Measurements from ENCODE around the gene COL7A1. TPM values are rescaled to one million over a fixed set of nuclear protein-coding genes. Genes with fewer than 3 reads are reported as not detected.

Gene COL7A1
- total RNA-seq, 1 experiment from 2014 or later = 0.34 TPM

DNA sequence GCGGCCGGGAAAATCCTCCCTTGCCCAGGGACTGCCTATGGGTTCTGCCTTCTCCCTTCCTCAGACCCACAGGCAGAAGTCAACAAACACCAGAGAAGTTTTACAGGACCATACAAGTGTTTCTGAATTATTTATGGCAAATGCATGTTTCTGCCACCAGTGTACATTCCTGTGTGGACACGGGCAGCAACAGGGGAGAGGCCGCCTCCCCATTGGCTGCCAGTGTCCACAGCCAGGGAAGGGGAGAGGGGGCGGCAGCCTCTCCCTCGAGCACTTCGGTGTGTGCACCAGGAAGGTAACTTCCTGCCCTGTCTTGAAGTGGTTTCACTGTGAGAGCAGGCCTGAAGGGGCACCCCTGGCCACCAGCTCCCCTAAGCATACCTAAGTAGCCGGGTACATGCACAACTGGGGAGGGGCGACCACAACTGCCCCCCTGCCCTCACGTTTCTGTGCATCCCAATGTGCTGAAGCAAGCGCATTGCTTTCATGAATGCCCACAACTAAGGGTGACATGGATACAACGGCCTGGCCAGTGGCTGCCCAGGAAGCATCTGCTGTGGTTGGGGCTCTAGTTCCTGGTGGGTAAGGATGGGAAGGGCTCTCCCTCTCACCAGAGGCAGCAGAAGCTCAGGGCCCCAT is 76.4 kb downstream of the COL7A1 start:
- in situ Hi-C loops (cut with HindIII; ENCODE audit: low sequenced_read_pairs) = no loop called here

DNA sequence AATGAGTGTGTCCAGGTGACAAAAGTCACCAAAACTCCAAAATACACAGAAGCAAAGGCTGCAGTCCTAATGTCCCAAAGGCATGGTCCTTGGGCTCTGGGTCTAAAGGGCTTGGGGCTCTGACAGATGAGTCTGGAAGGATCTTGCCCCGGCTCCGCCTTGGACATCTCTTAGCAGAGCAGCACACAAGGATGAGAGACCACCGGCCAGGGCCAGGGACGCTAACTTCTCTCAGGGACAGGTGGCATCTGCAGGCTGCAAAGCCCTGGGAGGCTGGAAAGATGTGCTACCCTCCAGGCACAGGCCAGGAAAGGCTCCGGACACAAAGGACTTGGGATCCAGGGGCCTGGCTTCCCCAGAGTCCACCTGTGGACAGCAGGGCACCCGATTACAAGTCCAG is 77.1 kb downstream of the COL7A1 start:
- in situ Hi-C loops (cut with HindIII; ENCODE audit: low sequenced_read_pairs) = no loop called here
- no peak for DNase-seq (ENCODE audit: low spot score)

More for the DNA sequence above, 76.4 kb downstream of the COL7A1 start:
- DNase-seq (ENCODE audit: low spot score) = no peak

DNA sequence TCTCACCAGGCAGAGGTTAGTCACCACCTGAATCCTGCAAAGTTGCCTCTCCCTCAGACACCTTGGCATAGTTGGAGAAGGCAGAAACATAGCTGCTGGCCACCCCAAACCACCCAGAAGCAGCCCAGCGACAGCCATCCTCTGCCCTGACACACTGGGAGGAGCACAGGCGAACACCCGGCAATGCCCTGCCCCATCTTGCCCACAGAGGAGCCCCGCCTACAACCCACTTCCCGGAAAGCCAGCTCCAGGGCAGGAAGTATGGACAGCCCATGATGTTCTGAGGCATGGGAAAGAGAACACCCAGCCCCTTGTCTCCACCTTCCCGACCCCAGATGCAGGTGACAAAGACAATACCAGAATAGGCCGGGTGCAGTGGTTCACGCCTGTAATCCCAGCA is 78.6 kb downstream of the COL7A1 start:
- in situ Hi-C loops (cut with HindIII; ENCODE audit: low sequenced_read_pairs) = no loop called here

DNA sequence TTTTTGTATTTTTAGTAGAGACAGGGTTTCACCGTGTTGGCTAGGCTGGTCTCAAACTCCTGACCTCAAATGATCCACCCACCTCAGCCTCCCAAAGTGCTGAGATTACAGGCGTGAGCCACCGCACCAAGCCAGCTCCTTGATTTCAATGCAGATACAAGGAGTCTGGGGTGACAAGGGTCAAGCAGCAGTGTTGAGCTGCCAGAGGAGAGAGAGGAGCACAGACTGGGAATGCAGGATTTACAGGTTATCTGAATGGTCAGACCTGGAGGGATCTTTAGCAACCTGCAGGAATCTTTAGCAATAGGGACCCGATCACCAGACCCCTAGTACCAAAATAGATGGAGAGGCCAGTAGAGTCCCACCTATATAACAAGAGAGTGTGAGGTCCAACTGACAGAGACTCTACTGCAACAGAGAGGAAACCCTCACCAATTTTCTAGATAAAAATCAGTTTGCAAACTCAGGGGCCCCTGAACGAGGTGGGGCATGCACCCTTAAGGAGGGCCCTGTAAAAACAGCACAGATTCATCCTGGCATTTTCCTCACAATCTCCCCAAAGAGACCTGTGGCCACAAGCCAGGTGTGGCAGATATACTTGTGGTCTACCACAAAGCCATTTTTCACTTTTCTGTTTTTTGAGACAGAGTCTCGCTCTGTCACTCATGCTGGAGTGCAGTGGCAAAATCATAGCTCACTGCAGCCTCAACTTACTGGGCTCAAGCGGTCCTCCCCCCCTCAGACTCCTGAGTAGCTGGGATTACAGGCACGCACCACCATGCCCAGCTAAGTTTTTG is 80.5 kb downstream of the COL7A1 start:
- no peak for DNase-seq (ENCODE audit: low spot score)
- in situ Hi-C loops (cut with HindIII; ENCODE audit: low sequenced_read_pairs) = no loop called here

More for the DNA sequence above, 78.6 kb downstream of the COL7A1 start:
- no peak for DNase-seq (ENCODE audit: low spot score)

Other genes starting within 250 kb of the COL7A1 start
- gene FBXW12, start 223.1 kb downstream of the COL7A1 start, total RNA-seq (2014; rRNA removed; shearing (Covaris generic)) = 0.68 TPM in 1 of 2 replicates, not detected in the other
- 10.7 and 23.5 TPM in 2 replicates for gene PLXNB1, start 165.2 kb downstream of the COL7A1 start, total RNA-seq (2014; rRNA removed; shearing (Covaris generic))
- 21.3 and 30.0 TPM in 2 replicates for gene CCDC51, start 155.2 kb downstream of the COL7A1 start, total RNA-seq (2014; rRNA removed; shearing (Covaris generic))
- gene TMA7, start 155.1 kb downstream of the COL7A1 start, total RNA-seq (2014; rRNA removed; shearing (Covaris generic)) = 770 and 948 TPM in 2 replicates
- 10.8 and 12.6 TPM in 2 replicates for gene ATRIP, start 148.6 kb downstream of the COL7A1 start, total RNA-seq (2014; rRNA removed; shearing (Covaris generic))
- gene SHISA5, start 91.2 kb downstream of the COL7A1 start, total RNA-seq (2014; rRNA removed; shearing (Covaris generic)) = 115 and 124 TPM in 2 replicates
- gene PFKFB4, start 38.5 kb downstream of the COL7A1 start, total RNA-seq (2014; rRNA removed; shearing (Covaris generic)) = 9.7 and 18.8 TPM in 2 replicates
- not detected in 2 replicates for gene UCN2, start 31.5 kb downstream of the COL7A1 start, total RNA-seq (2014; rRNA removed; shearing (Covaris generic))
- gene UQCRC1, start 14.3 kb upstream of the COL7A1 start, total RNA-seq (2014; rRNA removed; shearing (Covaris generic)) = 474 and 540 TPM in 2 replicates
- not detected in 2 replicates for gene TMEM89, start 26.4 kb upstream of the COL7A1 start, total RNA-seq (2014; rRNA removed; shearing (Covaris generic))
- 40.2 and 51.0 TPM in 2 replicates for gene SLC26A6, start 40.1 kb upstream of the COL7A1 start, total RNA-seq (2014; rRNA removed; shearing (Covaris generic))
- 4.6 and 5.0 TPM in 2 replicates for gene CELSR3, start 67.6 kb upstream of the COL7A1 start, total RNA-seq (2014; rRNA removed; shearing (Covaris generic))
- gene NCKIPSD, start 90.6 kb upstream of the COL7A1 start, total RNA-seq (2014; rRNA removed; shearing (Covaris generic)) = 12.9 and 17.1 TPM in 2 replicates
- gene IP6K2, start 121.9 kb upstream of the COL7A1 start, total RNA-seq (2014; rRNA removed; shearing (Covaris generic)) = 105 and 114 TPM in 2 replicates

All from G401 (cell line).